HPDE6-E6E7 (cell line): Measurements from ENCODE around the gene DLG4.

ENCODE experiments used
- DNase-seq: peaks from one replicate; pipeline ENCODE4 v3.0.0; 2011; ENCODE audit warnings: missing footprints; ENCODE audit errors: extremely low spot score

The DLG4 gene

DNA sequence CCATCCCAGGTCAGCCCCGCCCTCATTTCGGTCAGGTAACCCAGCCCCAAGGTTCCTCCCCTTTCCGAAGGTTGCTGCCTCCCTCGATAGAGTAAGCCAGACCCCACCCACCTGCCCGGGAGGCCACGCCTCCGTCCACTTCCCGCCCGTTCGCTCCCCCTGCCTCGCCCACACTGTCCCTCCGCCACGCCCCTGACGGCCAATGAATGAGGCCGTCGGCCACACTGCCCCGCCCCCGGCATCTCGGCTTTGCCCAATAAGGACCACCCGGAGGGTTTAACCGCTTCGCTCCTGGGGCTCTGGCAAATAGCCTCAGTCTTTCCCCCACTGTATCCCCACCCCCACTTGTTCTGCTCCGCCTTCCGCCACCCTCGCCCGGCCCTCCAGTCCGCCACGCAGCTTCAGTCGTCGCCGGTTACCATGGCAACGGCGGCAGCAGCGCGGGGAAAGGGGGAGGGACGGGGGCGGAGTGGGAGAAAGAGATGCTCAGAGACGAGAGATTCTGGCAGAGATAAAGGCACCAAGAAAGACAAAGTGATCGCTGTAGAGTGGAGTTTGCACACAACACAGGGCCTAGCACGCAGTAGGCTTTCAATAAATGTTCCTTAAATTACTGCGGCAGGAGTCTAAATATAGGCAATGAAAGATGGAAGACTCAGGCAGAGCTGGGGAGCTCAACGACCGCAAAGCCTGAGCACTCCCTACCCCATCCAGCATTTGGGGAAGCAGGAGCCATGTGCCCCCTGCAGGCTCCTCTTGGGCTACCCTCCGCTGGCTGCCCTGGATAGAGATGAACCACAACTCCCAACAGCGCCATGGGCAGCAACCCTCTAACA, 5.1 kb downstream of the DLG4 start:
- DNase-seq = peak; percentile 92

DNA sequence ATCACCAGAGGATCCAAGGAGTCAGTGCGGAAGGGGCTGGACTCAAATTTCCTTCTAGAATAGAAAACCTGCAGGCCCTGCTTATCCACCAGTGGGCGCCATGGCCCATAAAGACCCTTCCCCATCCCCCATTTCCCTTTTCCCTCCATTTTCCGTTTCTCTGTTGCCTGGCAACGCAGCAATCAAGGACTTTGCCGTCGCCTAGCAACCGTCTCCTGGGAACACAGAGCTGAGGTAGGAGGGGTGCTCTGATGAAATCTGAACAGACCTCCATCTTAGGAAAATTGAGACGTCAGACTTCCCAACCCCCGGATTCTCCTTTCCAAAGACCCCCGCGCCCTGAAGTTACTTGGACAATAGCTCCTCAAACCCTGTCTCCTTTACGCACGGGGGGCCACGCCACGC, 5.7 kb downstream of the DLG4 start:
- DNase-seq = no peak

DNA sequence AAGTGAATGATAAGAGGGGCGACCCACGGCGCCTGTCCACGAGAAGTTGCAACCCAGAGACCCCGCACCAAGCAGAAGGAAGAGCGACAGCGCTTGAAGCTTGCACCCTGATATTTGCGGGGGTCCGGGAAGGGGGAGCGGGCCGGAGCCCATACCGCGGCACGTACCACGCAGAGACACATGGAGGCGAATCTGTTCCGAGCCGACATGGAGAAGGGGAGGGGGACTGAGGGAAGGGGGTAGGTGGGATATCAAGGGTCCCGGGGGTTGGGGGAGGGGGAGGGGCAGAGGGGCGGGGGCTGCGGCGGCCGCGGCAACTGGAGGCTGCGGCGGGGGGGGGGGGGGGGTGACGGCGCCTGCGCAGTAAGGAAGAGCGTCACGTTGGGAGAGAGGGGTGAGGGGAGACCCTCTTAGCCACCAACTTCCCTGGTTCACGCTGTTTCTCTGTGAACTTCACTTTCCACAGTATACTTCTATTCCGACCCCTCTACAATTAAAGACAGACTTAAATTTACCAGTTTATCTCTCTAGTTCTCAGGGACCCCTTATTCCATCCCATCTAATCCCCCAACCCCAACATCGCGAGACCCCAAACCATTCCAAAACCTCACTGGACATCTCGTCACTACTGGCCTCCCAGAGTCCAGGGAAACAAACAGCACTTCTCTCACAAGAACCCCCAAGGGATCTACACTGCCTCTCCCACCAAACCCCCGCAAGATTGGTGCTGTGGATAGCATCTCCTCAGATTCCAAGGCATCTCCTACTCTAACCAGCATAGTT, 8.0 kb downstream of the DLG4 start:
- no peak for DNase-seq

DNA sequence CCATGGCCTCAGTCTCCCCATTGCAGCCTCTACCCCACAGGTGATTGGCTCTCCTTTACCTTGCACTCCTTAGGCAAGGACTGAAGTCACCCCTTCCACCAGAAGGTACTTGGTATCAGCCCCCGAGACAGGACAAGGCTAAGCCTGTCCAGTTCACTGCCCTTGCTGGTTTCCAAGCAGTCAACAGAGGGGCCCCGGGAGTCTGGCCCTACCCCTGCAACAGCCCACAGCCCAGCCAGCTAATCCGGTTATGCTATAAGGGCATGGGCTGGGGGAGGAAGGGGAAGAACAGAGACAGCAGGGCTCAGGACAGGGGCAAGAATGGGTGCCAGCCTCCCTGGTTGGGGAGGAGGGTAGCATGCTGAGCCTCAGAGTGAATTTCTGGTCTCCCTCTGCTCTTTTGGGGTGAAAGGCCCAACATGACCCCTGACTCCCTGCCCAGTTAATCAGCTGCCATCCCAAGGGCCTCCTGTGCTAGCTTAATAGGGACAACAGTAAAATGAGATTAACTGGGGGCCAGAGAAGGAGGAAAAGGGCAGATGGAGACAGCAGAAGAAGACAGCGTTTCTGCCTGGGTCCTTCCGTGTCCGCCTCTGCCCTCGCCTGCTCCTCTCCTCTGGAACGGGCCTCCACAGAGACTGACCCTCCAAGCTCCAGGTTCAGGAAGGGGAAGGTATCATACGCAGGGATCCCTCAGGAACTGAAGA, 10.7 kb downstream of the DLG4 start:
- DNase-seq = no peak

DNA sequence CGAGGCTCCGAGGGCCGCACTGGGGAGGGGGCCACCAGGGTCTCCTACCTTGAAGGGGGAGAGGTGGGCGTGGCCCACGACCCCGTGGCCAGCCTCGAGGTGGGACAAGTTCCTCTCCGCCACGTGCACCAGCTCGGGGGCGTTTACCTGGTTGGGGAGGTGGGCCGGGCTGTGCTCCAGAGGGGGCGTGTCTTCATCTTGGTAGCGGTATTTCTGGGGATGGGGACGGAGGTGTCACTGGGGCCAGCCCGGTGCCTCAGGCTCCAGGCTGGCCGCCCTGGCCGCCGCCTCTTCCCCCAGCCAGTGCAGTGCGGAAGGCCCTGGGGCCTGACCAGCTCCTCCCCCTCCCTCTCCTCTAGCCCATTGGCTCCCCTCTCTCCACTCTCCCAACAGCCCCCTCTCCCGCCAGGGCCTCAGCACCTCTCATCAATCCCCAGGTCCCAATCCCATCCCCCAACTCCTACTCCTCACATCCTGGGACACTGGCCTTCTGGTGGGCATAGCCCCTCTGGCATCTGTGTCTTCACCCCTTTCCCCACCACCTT, 11.5 kb downstream of the DLG4 start:
- DNase-seq = no peak

DNA sequence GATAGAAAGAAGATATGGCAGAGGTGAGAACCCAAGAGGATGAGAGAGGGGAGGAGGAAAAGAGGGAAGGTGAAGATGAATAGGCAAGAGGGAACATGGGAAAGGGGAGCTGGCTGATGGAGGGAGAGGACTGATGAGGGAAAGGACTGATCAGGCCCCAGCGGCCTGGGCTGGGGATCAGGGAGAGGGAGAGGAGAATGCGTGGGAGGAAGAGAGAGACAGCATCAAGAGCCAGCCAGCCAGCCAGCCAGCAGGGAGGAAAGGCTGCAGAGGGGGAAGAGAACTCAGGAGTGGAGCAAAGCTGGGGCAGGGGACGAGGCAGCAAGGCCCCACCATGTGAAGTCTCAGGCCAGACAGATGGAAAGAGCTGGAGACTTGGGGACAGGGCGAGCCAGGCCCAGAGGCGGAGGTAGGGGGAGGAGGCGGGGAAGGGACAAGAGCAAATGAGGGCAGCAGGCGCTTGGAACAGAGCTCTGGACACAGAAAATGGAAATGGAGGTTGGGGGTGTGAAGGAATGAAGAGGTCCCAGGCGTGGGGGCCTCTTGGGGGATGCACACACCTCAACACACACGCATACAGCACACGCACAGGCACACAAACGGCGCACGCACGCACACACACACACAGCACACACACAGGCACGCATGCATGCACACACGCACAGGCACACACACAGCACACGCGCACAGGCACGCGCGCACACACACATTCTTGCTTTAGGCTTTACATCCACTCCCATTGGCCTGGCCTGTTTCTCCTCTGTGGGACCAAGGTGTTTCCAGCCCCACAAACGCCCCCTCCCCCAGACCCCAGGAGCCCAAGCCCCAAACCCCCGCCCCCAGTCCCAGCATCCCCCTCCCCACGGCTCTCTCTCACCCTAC, 12.3 kb downstream of the DLG4 start:
- DNase-seq = no peak

DNA sequence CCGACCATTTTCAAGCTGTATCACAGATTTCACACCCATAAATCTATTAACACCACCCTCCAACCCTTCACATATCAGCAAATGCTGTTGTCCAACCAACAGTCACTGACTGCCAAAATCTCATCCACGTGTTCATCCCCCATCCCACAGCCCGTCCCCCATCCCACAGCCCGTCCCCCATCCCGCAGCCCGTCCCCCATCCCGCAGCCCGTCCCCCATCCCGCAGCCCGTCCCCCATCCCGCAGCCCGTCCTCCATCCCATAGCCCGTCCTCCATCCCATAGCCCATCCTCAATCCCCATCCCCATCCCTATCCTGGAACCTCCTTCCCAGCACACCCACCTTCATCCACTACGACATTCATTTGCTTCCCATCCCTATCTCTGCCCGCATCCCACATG, 14.1 kb downstream of the DLG4 start:
- no peak for DNase-seq

DNA sequence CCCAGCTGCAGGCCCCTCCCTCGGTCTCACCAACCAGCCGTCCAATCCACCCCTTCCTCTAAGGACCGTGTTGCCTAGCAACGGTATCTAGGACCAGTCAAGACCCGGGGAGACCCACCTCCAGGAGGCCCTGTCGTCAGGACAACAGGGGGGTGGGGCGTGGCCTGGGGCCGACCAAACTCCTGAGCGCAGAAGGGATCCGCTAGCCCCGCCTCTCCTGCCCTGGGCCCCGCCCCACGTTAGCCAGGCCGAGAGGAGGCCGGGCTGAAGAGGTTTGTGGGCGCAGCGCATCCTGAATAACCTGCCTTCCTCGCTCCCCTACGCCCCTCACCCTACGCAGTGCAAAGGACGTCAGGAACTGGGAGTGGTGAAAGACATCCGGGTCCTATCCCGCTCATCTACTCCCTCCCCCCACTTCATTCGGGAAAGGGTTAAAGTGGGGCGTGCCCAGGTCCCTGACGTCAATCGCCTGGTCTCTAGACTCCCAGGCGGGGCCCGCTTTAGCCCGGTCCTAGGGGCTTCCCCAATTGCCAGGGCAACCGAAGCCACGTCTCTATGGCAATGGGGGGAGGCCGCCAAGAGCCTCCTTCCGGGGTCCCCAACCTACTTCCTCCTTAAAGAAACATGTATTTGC, 14.7 kb downstream of the DLG4 start:
- DNase-seq = no peak

DNA sequence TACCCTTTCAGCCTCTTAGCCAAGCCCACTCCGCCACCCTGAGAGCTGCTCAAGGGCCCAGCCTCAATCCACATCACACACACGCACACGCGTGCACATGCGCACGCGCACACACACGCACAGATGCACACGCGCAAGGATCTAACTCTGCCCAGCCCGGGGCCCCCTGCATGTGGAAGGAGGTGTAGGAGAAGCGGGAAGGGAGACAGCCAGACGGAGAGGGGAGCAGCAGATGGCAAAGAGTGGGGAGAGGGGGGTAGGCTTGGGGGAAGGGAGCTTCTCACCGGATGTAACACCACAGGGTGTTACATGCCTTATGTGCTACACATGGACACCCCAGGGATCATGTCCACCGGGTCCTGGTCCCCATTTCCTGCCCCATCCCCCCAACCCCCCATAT, 15.3 kb downstream of the DLG4 start:
- DNase-seq = no peak

DNA sequence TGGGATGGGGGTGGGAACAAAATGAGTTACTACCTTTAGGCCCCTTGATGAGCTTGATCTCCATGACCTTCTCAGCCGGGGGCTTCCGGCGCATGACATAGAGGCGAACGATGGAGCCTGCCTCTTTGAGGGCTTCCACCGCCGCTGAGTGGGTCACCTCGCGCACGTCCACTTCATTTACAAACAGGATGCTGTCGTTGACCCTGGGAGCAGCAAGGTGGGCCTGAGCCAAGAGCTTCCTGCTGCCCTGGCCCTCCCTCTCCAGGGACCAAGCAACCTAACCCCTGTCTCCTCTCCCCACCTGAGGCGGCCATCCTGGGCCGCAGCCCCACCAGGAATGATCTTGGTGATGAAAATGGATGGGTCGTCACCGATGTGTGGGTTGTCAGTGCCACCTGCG, 16.2 kb downstream of the DLG4 start:
- DNase-seq = no peak

DNA sequence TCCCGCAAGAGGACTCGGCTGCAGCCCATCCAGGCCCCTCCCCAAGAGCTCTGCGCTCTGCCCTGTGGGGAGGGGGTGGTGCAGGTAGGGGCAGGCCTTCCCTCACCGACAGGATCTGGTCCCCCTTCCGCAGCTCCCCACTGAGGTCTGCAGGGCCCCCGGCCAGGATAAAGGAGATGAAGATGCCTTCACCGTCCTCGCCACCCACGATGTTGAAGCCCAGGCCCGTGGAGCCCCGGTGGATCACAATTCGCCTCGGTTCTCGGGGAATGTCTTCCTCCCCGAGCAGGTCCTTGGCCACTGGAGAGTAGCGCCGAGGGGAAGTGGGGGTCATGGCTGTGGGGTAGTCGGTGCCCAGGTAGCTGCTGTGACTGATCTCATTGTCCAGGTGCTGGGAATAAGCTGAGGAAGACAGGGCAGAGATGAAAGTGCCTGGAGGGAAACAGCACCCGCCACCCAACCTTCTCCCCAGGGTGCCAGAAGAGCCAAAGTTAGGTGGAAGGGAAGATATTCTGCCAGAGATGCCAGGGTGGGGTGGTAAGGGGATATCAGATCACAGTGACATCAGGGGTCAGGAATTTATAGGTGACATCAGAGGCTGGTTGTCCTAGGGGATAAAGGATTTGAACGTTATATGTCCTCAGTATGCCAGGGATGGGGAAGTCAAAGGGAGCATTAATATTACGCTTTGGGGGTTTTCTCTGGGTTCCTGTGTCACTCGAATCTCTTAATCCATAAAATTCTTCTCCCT, 22.8 kb downstream of the DLG4 start:
- no peak for DNase-seq

DNA sequence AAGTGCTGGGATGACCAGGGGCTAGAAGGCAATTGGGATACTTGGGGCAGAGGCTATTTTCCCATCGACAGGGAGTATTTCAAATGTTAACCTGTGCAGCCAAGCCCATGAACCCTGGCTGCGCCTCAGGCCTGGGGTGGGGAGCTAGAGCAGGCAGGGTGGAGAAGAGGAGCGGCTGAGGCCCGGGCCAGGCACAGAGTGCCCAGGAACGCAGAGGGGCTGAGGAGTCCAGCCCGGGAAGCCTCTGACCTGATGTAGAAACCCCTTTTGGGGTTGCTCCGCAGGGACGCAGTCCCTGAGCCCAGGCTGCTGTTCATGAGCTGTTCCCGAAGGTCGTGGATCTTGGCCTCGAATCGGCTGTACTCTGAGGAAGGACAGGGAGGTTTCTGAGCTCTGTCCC, 23.7 kb downstream of the DLG4 start:
- DNase-seq = no peak

DNA sequence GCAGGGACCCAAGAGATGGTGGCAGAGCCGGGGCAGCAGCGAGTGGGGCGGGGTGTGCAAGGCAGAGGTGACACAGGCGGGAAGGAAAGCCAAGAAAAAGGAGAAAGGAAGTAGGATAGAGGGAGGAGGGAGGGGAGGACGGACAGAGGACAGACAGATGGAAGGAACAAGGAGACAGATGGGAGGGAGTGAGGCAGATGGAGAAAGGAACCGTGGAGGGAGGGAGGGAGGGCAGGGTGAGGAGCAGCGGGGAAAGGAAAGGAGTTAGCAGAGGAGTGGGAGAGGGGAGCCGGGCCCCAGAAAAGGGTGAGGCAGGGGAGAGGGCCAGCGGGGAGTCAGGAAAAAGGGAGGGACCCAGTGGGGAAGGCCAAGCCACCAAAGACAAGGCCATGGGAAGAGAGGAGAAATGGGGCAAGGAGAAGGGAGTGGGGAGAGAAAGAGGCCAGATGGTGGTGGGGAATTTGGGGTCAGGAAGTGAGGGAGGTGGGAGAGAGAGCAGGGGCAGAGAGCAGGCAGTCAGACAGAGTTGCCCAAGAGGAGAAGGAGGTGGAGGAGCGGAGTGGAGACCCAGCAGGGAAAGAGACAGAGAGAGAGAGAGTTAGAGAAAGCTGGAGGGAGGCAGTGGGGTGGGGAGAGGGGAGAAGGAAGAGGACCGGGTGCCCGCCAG, 27.2 kb downstream of the DLG4 start:
- no peak for DNase-seq

DNA sequence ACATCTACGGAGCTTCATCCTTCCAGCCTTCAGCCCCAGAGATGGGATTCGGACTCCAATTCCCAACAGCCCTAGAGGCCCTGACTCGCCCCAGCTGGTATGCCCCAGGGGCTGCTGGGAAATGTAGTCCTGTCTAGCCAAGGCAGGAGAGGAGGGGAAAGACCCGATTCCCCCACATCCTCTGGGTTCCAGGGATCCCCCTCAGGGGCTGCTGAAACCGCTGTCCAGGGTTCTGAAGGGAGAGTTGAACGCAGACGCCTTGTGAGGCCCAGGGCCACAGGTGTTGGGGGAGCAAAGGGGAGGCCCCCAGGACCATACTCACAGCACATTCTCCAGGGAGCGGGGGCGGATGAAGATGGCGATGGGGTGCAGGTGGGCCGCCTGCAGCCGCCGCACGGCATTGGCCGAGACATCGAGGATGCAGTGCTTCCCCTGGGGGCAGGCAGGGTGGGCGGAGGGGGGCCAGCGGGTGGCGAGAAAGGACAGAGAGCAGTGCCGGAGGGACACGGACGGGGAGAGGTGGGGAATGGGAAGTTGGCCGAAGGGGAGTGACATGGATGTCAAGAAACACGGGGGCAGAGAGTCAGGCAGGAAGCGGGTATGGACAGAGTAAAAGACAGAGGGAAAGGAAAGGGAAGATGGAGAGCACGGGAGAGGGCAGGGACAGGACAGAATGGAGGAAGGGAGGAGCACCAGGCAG, 27.9 kb downstream of the DLG4 start:
- DNase-seq = peak; percentile 48

DNA sequence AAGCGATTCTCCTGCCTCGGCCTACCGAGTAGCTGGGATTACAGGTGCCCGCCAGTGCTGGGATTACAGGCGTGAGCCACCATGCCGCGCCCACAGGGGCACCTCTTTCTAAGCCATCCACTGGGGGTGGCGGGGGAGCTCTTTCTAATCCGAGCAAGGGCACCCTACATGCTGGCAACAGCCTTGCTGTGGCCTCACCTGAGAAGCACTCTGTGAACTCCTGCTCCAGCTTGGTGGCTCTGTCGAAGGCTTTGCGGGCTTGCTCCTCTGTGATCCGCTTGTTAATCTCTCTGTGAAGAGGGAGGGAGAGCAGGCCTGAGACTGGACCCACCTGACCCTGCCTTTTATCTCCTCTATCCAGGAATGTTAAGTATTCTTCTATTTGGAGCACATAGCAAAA, 28.6 kb downstream of the DLG4 start:
- no peak for DNase-seq

DNA sequence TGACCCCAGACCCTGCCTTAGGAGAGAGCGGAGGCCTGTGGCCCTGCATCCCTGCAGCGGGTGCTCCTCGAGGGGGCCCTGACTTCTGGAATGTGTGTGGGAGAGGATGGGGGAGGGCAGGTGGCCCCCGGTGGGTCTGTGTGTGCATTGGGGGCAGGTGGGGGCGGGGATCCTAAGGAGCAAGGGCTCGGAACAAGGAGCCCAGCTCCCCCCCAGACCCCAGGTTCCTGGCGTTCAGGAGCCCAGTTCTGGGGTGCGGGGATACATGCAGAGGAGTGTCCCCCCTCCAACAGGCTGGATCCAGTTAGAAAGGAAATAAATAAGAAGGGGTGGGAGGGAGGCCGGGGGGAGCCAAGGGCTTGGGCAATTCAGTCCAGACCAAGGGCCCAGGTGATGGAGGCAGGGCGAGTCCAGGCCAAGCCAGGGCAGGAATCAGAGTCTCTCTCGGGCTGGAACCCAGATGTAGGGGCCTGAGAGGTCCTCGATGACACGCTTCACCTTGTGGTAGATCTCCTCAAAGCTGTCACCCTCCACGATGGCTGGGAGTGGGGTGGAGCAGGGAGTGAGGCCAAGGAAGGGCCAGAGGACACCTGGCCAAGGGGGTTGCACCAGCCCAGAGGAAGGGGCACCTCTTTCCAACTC, 29.2 kb downstream of the DLG4 start:
- no peak for DNase-seq

DNA sequence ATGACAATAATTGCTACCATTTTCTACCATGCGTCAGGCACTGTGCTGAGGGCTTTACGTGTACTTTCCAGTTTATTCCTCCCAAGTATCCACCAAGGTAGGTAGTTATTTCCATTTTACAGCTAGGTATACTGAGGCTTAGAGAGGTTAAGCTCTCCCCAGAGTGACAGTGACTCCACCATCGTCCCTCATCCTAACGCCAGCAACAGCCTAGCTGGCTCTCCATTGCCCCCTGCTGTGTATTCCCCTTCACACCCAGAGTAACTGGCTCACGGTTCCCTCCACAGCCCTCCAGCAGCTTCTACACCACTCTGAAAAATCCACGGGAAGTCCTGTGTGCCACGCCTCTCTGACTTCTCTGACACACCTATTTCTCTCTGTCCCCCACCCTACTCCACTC, 33.4 kb downstream of the DLG4 start:
- DNase-seq = no peak

DNA sequence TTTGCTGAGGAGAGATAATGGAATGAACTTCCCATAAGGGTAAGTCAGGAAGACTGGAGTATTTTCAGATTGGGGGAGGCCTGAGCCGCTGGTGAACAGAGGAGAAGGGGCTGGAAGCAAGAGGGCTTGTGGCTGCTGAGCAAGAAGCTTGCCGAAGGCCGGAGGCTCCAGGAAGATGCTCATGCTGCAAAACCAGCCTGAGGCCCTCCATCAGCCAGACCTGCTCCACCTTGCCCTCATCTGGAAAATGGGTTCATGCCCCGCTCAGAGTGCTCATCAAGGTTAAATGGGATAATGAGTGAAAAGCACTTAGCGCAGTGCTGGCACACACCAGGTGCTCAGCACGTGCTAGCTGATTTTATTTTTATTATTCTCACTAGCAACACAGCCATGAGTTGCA, 35.0 kb downstream of the DLG4 start:
- no peak for DNase-seq
